ENCODE results near the gene IFT57.
A peak's percentile ranks its signal among the peaks of the same experiment; 100 is the strongest.

The IFT57 gene

DNA sequence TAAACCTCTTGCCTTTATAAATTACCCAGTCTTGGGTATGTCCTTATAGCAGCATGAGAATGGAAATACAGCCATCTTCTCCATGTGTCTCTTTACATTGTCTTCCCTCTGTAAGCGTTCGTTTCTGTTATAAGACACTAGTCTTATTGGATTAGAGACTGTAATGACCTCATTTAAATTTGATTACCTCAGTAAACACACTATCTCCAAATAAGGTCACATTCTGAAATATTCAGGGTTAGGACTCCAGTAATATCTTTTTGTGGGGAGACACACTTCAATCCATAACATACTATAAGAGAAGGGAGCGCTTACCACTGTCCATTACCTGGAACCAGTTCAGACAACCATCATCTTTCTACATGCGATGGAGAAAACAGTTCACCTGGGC is 97.1 kb downstream of the IFT57 start:
- no peak for DNase-seq (ENCODE audit: low read depth)

DNA sequence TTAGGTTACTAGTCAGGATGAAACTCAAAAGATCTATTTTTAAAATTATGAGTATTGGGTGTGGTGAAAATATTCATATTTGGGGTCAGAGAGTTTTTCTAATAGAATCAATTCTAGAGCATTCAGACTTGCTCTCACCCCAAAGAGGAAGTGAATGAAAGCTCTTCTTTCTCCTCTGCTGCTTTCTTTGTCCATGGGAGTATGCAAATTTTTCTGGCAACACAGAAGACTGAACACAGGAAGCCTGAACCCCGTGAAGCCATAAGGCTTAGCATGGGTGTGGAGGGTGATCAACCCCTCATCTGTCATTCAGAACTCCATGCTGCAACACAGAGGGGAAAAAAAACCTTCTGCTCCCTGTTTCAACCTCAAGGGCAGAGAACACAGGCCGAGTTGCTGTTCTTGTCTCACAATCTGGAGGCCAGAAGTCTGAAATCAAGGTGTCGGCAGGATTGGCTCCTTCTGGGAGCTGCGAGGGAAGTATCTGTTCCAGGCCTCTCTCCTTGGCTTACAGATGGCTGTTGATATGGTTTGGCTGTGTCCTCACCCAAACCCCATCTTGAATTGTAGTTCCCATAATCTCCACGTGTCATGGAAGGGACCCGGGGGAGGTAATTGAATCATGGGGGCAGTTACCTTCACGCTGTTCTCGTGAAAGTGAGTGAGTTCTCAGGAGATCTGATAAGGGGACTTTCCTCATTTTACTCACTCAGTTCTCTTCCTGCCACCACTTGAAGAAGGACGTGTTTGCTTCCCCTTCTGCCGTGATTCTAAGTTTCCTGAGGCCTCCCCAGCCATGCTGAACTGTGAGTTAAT is 97.7 kb downstream of the IFT57 start:
- peak; percentile 38 for DNase-seq (ENCODE audit: low read depth)

DNA sequence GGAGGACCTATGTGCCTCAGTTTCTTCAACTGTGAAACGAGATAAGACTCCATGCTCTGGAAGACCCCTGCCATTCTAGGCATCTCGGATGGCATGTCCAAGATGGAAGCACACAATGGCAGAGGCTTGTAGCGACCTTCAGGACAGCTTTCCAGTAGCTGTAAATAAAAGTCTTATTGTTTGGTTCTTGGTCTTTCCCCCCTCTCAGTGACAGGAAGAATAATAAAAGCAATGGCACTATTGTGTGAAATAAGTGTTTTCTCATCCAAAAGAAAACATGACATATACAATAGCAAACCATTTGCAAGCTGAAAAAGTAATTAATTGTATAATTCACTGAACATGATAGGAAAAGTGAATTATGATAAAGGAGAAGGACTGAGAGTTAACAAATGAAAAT is 98.9 kb downstream of the IFT57 start:
- no peak for DNase-seq (ENCODE audit: low read depth)

DNA sequence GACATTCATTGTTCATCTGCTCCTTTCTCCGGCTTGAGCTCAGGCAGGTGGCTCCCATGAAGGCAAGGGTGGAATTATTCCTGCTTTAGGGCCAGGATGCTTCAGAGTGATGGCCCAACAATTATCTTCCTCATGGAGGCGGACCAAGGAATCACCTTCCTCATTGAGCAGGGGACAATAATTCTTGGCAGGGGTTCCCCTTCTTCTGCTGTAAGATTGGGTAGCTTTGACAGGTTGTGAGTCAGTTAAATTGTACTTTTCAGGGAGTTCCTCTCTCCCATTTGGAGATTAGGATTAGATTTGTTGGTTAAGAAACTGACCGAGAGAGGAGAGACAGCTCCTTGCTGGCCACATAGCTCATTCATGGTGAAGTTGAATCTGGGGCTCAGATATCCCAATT is 99.9 kb downstream of the IFT57 start:
- DNase-seq (ENCODE audit: low read depth) = no peak

DNA sequence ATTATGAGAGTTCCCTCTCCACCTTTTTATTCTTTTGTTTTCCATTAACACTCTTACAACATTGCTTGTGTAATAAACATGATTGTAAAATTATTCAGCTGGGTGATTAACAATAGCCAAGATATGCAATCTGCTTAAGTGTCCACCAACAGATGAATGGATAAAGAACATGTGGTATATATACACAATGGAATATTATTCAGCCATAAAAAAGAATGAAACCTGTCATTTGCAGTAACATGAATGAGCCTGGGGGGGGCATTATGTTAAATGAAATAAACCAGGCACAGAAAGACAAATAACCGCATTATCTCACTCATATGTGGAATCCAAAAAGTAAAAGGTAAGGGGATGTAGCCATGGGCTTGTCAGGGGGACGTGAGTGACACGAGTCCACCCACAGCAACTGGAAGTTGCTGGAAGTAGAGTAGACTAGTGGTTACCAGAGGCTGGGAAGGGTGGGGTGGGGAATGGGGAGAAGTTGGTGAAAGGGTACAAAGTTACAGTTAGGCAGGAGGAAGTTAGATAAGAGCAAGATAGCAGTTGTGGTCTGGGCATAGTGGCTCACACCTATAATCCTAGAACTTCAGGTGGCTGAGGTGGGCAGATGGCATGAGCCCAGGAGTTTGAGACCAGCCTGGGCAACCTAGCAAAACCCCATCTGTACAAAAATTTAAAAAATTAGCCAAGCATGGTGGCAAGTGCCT is 102.7 kb downstream of the IFT57 start:
- DNase-seq (ENCODE audit: low read depth) = no peak

DNA sequence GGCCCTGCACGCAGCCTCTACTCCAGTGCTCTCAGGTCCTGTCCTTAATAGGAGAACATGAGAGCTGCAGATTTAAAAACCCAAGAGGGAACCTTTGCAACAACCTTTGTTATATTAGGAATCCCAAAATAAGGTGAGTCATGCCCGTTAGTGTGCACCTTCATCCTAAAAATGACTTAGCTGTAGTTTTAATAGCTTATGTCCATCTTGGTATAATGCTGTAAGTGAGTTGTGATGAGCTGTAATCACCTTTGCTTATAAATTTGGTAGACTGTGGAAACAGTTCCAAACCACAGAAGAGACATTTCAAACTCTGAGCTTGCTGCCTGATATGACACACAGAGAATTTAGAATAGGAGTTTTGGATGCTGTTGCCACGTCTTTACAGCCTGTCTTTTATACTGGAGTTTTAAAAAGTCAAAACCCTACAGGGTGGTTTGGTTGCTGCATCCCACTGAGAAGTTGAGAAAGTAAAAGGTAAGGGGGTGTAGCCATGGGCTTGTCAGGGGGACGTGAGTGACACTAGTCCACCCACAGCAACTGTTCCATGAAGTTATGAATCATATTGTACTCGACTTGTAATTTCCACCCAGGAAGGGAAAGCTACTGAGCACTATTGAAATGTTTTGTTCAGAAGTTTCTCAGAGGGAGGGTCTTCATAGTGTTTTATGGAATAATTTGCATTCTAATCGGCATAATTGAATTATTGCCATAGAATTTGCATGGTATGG is 104.0 kb downstream of the IFT57 start:
- DNase-seq (ENCODE audit: low read depth) = no peak

DNA sequence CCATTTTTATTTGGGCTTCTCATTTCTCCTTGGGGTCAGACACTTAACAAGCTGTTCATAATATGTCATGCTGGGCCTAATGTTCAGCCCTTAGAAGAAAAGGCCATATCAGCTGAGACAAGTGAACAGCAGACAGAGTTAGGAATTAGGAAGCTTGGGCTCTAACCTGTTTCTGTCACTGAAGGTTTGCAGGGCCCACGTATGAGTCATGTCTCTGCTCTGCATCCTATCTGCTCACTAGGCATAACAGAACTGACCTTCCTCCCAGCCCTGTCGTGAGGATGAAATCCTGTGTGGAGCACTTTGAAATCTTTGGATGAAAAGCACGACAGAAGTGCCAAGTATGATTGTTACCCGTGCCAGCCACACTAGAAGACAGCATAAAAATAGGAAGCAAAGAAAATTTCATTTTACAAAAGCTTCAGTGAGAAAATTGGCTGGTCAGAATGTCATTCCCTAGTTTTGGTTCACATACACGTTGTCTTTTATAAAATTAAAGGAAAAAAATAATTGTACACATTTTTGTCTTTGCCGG is 104.9 kb downstream of the IFT57 start:
- DNase-seq (ENCODE audit: low read depth) = no peak

DNA sequence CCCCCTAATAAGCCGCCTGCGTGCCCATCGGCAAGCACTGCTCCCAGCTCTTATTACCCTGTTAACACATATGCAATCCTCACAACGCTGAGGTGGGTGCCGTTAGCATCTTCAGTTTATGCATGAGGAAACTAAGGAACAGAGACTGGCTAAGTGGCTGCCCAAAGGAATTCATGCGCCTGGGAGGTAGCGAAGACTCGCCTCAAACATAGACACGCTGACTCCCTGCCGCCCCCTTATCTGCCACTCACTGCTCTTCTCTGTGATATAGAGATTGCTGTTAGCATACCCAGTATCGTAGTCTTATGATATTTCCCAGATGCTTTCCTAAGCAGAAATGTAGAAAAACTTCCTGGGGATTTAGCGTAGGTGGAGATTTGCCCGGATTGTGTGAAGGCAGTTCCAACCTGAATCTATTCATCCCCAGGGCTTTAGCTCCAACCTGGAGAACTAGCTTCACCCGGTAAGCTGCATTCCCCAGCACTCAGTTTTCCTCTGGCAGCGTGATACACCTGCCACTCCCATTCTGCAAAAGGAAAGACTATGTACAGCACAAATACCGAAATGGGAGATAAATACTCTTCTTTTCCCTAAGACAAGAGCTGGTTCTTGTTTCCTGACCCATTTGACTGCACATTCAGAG is 107.7 kb downstream of the IFT57 start:
- no peak for DNase-seq (ENCODE audit: low read depth)

DNA sequence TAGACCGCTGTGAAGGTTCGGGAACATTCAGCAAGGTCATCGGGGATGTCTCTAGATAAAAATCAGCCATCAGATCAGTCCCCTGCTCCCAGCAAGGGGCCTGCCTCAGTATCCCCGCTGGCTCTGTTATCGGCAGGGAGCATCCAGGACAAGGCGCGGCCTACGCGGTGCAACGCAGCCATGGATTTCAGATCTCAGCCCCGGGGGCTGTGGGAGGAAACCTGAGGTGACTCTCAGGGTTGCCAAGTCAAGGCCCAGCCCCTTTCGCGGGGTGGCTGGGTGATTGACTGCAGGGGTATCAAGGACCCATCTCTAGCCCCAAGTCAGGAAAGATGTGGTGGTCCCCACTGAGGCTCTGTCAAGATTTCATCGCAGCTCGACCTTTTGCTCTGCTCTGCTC is 108.2 kb downstream of the IFT57 start:
- DNase-seq (ENCODE audit: low read depth) = no peak

DNA sequence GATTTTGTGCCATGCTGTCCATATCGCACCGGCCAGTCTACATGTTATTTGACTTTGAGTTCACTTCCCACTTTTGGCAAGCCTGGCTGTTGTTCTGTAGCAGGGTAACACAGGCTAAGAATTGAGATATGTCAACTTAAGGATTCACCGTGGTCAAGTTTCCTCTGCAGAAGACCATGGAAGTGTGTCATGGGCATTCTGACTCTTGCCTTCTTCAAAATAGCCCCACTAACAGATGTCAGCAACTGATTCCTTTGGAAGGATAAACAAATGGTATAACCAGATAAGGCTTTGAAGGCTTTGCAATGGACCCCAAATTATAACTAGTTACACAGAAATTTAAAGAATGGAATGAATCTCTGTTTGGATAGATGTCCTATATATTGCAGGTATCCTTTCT is 111.3 kb downstream of the IFT57 start:
- DNase-seq (ENCODE audit: low read depth) = no peak
